Heart left ventricle (tissue), 13 donors: ENCODE measurements around the gene MGMT.

Source experiments
- POLR2A ChIP-seq, 2 donors: fragments of 450-650 bp; IDR thresholded peaks; one replicate each; pipeline ENCODE4 v1.6.1; 2017; ENCODE audit warnings: antibody characterized with exemption in 2 of 2, mild to moderate bottlenecking in 2 of 2, moderate library complexity in 2 of 2
- TF ChIP-seq, protein P1 (sequence below), 12 donors: fragments of 200-600 bp; sonication (generic) in 4 of 12; IDR thresholded peaks; one replicate each; pipeline versions ENCODE4 v1.5.0 to v1.8.0; 2018 to 2022; ENCODE audit warnings: antibody characterized with exemption in 12 of 12, mild to moderate bottlenecking in 5 of 12
- donor health status: ischemic (EF 13 %, LVEDD 7.1; RV severe dilation, severe dysfunction).
- donor health status: DM: no; HTN: yes; CAD: no.
- donor health status: DM: no; HTN: no; CAD: no.
- donor health status: ischemic (EF 25% LVEDD 6.9; RV normal size, moderate dysfunction).
- donor health status: ischemic (EF 25% LVEDD 5.7; RV mildly dilated, moderate dysfunction).
- donor health status: ischemic (EF 35%, LVEDD 5.7; RV mildly dilated, moderate dysfunction).
- donor health status: nonischemic (EF 11% LVEDD 7.7; RV severe dilation, severe dysfunction).
- donor health status: DM: yes; HTN: yes; CAD: no.
- donor health status: PGD.
- donor health status: ischemic (EF 29% LVEDD 5.4; RV normal size, mild dysfunction).
- donor health status: nonischemic (EF 23%, LVEDD 6.1; RV moderate dilation, normal function).

DNA sequence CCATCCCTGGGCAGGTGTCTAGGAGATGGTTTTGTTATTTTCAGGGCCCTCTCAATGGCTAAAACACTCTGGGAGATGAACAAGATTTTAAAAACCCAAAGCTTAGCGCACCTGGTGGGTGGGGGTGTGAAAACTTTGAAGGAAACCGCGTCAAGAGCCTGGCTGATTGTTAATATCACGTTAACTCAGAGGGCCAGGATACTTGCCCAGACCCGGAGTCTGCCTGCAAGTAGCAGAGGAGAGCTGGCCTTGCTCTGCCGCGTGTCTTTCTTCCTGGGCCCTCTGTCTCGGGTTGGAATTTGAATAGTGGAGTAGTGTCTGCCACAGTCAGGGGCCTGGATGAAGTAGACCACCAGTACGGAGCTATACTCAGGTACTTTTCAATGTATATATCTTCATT, 1.1 kb downstream of the MGMT start:
- TF ChIP-seq, protein P1, sequence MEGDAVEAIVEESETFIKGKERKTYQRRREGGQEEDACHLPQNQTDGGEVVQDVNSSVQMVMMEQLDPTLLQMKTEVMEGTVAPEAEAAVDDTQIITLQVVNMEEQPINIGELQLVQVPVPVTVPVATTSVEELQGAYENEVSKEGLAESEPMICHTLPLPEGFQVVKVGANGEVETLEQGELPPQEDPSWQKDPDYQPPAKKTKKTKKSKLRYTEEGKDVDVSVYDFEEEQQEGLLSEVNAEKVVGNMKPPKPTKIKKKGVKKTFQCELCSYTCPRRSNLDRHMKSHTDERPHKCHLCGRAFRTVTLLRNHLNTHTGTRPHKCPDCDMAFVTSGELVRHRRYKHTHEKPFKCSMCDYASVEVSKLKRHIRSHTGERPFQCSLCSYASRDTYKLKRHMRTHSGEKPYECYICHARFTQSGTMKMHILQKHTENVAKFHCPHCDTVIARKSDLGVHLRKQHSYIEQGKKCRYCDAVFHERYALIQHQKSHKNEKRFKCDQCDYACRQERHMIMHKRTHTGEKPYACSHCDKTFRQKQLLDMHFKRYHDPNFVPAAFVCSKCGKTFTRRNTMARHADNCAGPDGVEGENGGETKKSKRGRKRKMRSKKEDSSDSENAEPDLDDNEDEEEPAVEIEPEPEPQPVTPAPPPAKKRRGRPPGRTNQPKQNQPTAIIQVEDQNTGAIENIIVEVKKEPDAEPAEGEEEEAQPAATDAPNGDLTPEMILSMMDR (IDR thresholded peaks at IDR 0.05): no peak
- TF ChIP-seq POLR2A (IDR thresholded peaks at IDR 0.05): no peak
